K562 (cell line): ENCODE data around the gene COL13A1. TPM values are rescaled to one million over a fixed set of nuclear protein-coding genes. Genes with fewer than 3 reads are reported as not detected.

Experiments used
- ATAC-seq: fragments of 200-7000 bp; cut with Tn5 transposase; 3 replicates; pipeline ENCODE4 v1.9.1; 2020; ENCODE audit warnings: moderate library complexity
- BruUV-seq: library from RNA; stranded (reverse); fragments of 400-500 nt; replicated peaks from 2 replicates; lab custom pipeline; 2021; lab: Mats Ljungman, UMichigan
- CTCF ChIA-PET: fragments of 300-600 bp; formaldehyde crosslinking; extraction: SDS; loops from one replicate; lab custom pipeline; 2021; ENCODE audit warnings: low intra/inter-chr PET ratio; lab: Yijun Ruan, JAX
- POLR2A ChIA-PET: fragments of 300-600, 350-650 bp; sonication (Branson Sonifier 250); formaldehyde crosslinking; extraction: SDS; loops from one replicate; lab custom pipeline; 2021; ENCODE audit warnings: antibody characterized with exemption, inconsistent platforms; lab: Yijun Ruan, JAX
- DNase-seq, 4 experiments: peaks; one replicate each; pipeline versions ENCODE4 v3.0.0 to v3.0.0-alpha.2; 2011 to 2018; ENCODE audit warnings: low spot score in 3 of 4, mixed read lengths in 3 of 4; ENCODE audit errors: extremely low read depth in 1 of 4
- FAIRE-seq: peaks from 2 replicates; lab custom pipeline; 2011; peaks lifted over from hg19 to GRCh38; lab: Jason Lieb, UNC
- H2AFZ ChIP-seq: 2 replicates; pipeline ENCODE4 v1.6.0; 2011; ENCODE audit warnings: low read depth, low read length, control low read depth, inconsistent platforms
- H3K27ac ChIP-seq: fragments of 200-600 bp; 3 replicates; pipeline ENCODE4 v1.8.0; 2011; ENCODE audit warnings: low read depth, mild to moderate bottlenecking, control low read depth, inconsistent platforms, low read length, moderate library complexity, mixed read lengths; ENCODE audit errors: extremely low read depth
- H3K27me3 ChIP-seq, 2 experiments: fragments of 300-600 bp in 1 of 2; 2 replicates in 1 of 2; 3 replicates in 1 of 2; pipeline versions ENCODE4 v1.6.0 to v1.8.0; 2011; ENCODE audit warnings: inconsistent platforms in 2 of 2, low read length in 2 of 2, mild to moderate bottlenecking in 1 of 2, mixed read lengths in 1 of 2, moderate library complexity in 1 of 2; ENCODE audit not compliant: control insufficient read depth in 2 of 2, insufficient read depth in 2 of 2
- H3K36me3 ChIP-seq: fragments of 300-600 bp; 3 replicates; pipeline ENCODE4 v1.8.0; 2011; ENCODE audit warnings: mild to moderate bottlenecking, low read length, inconsistent platforms; ENCODE audit not compliant: control insufficient read depth, insufficient read depth
- H3K4me1 ChIP-seq, 2 experiments: fragments of 200-600 bp in 1 of 2; replicated peaks in 1 of 2; 2 replicates in 1 of 2; 3 replicates in 1 of 2; pipeline versions ENCODE4 v1.5.1 to v1.8.0; 2011; ENCODE audit warnings: inconsistent platforms in 2 of 2, low read length in 2 of 2, mild to moderate bottlenecking in 1 of 2, mixed read lengths in 1 of 2, moderate library complexity in 1 of 2; ENCODE audit not compliant: control insufficient read depth in 2 of 2, insufficient read depth in 2 of 2
- H3K4me2 ChIP-seq: 2 replicates; pipeline ENCODE4 v1.6.1; 2011; ENCODE audit warnings: low read length, control low read depth, inconsistent platforms, mixed read lengths; ENCODE audit not compliant: insufficient read depth
- H3K4me3 ChIP-seq: fragments of 200-600 bp; sonication (generic), shearing (Covaris generic); 2 replicates; pipeline ENCODE4 v1.5.1; 2016; ENCODE audit warnings: control low read depth, inconsistent platforms
- H3K79me2 ChIP-seq: fragments of 200-600 bp; 3 replicates; pipeline ENCODE4 v1.8.0; 2011; ENCODE audit warnings: low read length, inconsistent platforms; ENCODE audit not compliant: control insufficient read depth, insufficient read depth
- H3K9ac ChIP-seq, 2 experiments: 2 replicates each; pipeline versions ENCODE4 v1.6.0 to v1.6.1; 2011; ENCODE audit warnings: low read depth in 2 of 2, low read length in 2 of 2, control low read depth in 1 of 2, inconsistent platforms in 1 of 2, mild to moderate bottlenecking in 1 of 2, mixed read lengths in 1 of 2; ENCODE audit not compliant: insufficient read depth in 1 of 2
- H3K9me1 ChIP-seq: one replicate; pipeline ENCODE4 v1.6.0; 2011; ENCODE audit warnings: inconsistent platforms, mild to moderate bottlenecking, low read length, moderate library complexity; ENCODE audit not compliant: control insufficient read depth, insufficient read depth
- H3K9me3 ChIP-seq: replicated peaks from 2 replicates; pipeline ENCODE4 v1.5.1; 2011; ENCODE audit warnings: low read depth, low read length, inconsistent platforms; ENCODE audit not compliant: control insufficient read depth, insufficient read depth
- H4K20me1 ChIP-seq: replicated peaks from 2 replicates; pipeline ENCODE4 v1.6.1; 2011; ENCODE audit warnings: low read length, inconsistent platforms, mixed read lengths; ENCODE audit not compliant: control insufficient read depth, insufficient read depth
- BCL6 ChIP-seq: fragments of 250-450 bp; sonication (Bioruptor Pico); IDR thresholded peaks from 2 replicates; pipeline ENCODE4 v1.4.0; 2020
- C11orf30 ChIP-seq: fragments of 450-650 bp; IDR thresholded peaks from 2 replicates; pipeline ENCODE4 v1.6.1; 2016; ENCODE audit warnings: low read depth, mild to moderate bottlenecking
- CHAMP1 ChIP-seq: fragments of 450-650 bp; IDR thresholded peaks from 2 replicates; pipeline ENCODE4 v1.6.1; 2016; ENCODE audit warnings: mild to moderate bottlenecking
- CTCF ChIP-seq, 3 experiments: IDR thresholded peaks in 2 of 3; conservative IDR thresholded peaks in 1 of 3; 2 replicates each; pipeline ENCODE4 v1.5.1; 2011 to 2012; ENCODE audit warnings: low read length in 3 of 3, mild to moderate bottlenecking in 3 of 3, control low read depth in 2 of 3, improper control_type of control experiment in 1 of 3, inconsistent platforms in 1 of 3, low read depth in 1 of 3, mixed read lengths in 1 of 3, moderate library complexity in 1 of 3; ENCODE audit not compliant: insufficient read depth in 2 of 3
- DNMT1 ChIP-seq: fragments of 450-650 bp; IDR thresholded peaks from 2 replicates; pipeline ENCODE4 v1.6.1; 2016; ENCODE audit warnings: antibody characterized with exemption, mild to moderate bottlenecking
- E2F6 ChIP-seq, 2 experiments: IDR thresholded peaks; 2 replicates each; pipeline ENCODE4 v1.6.1; 2011; ENCODE audit warnings: borderline replicate concordance in 1 of 2, control low read depth in 1 of 2, low read depth in 1 of 2, low read length in 1 of 2, mild to moderate bottlenecking in 1 of 2, mixed read lengths in 1 of 2, moderate library complexity in 1 of 2; ENCODE audit not compliant: insufficient read depth in 1 of 2, insufficient read length in 1 of 2, poor library complexity in 1 of 2, severe bottlenecking in 1 of 2; ENCODE audit errors: extremely low read depth in 1 of 2
- HDGF ChIP-seq: fragments of 450-650 bp; IDR thresholded peaks from 2 replicates; pipeline ENCODE4 v1.6.1; 2016
- MCM3 ChIP-seq: fragments of 450-650 bp; IDR thresholded peaks from 2 replicates; pipeline ENCODE4 v1.6.1; 2016
- MNT ChIP-seq, 2 experiments: fragments of 450-650 bp; conservative IDR thresholded peaks; 2 replicates each; pipeline ENCODE4 v1.6.1; 2017; ENCODE audit warnings: mild to moderate bottlenecking in 2 of 2, moderate library complexity in 2 of 2
- POLR2AphosphoS2 ChIP-seq: IDR thresholded peaks from 2 replicates; pipeline ENCODE4 v1.6.1; 2012; ENCODE audit warnings: low read length, improper control_type of control experiment
- RB1 ChIP-seq: fragments of 450-650 bp; IDR thresholded peaks from 2 replicates; pipeline ENCODE4 v1.6.1; 2017; ENCODE audit warnings: low read depth, mild to moderate bottlenecking
- TAL1 ChIP-seq: fragments of 450-650 bp; IDR thresholded peaks from 2 replicates; pipeline ENCODE4 v1.6.1; 2016; ENCODE audit warnings: mild to moderate bottlenecking
- WGBS: fragments of 100-300 bp; shearing (Covaris generic); methylation state at CpG from one replicate; pipeline ENCODE4 v1.1.6; 2016; ENCODE audit warnings: low coverage, mixed read lengths; ENCODE audit not compliant: insufficient coverage; ENCODE audit errors: missing lambda C conversion rate; 5-methylcytosine and 5-hydroxymethylcytosine counted together
- in situ Hi-C: fragments of 300-500 bp; cut with MboI; formaldehyde crosslinking; loops from 4 replicates; pipeline ENCODE4 v1.15.0; 2018; ENCODE audit warnings: inconsistent platforms, mixed read lengths
- intact Hi-C: fragments of 100-400 bp; cut with micrococcal nuclease; formaldehyde crosslinking; loops from 2 replicates; pipeline ENCODE4 v1.14.2; 2022
- polyA plus RNA-seq, 8 experiments: library from polyadenylated mRNA; depleted of rRNA in 4 of 8; stranded (reverse) in 5 of 8; unstranded in 3 of 8; fragments of >200 nt; fragmentation: Nextera tagmentation in 2 of 8; fragmentation: Illumina TruSeq in 1 of 8; extraction: Ambion mirVana in 2 of 8; extraction: Trizol in 1 of 8; gene quantifications; 2 replicates each; pipeline versions ENCODE4 v1.2.1 to v1.2.3, GENCODE V29; 2011 to 2014; ENCODE audit warnings: inconsistent platforms in 1 of 8, missing spikeins in 1 of 8
- total RNA-seq, 7 experiments: library from RNA; depleted of rRNA in 6 of 7; stranded (reverse); fragments of >200 nt in 6 of 7; fragmentation: Illumina TruSeq in 2 of 7; extraction: Trizol in 2 of 7; gene quantifications; 2 replicates each; pipeline versions ENCODE4 v1.2.1 to v1.2.3, GENCODE V29; 2011 to 2021; ENCODE audit warnings: low replicate concordance in 1 of 7

The COL13A1 gene
- total and polyA plus RNA-seq, 9 of the 15 experiments (the other 6 are each of a cell fraction or from before 2014, with no cell fraction given): not detected

GRCh38 chr10:69916118-69916517 lies 114.4 kb downstream of the COL13A1 start (continued):
- no peak for TF ChIP-seq CHAMP1
- no peak for TF ChIP-seq C11orf30
- no peak for TF ChIP-seq TAL1
- no peak for TF ChIP-seq MCM3
- TF ChIP-seq BCL6 (CRISPR knock-in tag): no peak
- TF ChIP-seq RB1: no peak
- TF ChIP-seq POLR2AphosphoS2: no peak
- no peak for TF ChIP-seq MNT (conservative IDR thresholded peaks at IDR 0.05)
- TF ChIP-seq DNMT1: no peak
- TF ChIP-seq, all 486 proteins: peak for 0

- ATAC-seq: no peak
- in situ Hi-C loops: no loop called here
- peaks cover 3 to 45% of the 10 kb centered on the region in 2 experiments; a peak in 2 of 5 replicates for H3K27me3 ChIP-seq
- intact Hi-C loops: loop anchor here (10.0 kb wide), 2 partner anchors 223 to 393 kb away; no protein-coding TSS in a partner anchor
- H3K4me3 ChIP-seq: no peak overlapping the region
- H3K79me2 ChIP-seq: no peaks in the 10 kb centered on the region
- H2AFZ ChIP-seq: no peak overlapping the region
- TF ChIP-seq E2F6 (IDR thresholded peaks at IDR 0.05; ENCODE audit: borderline replicate concordance in 1 of 2, extremely low read depth in 1 of 2, insufficient read depth in 1 of 2, insufficient read length in 1 of 2, low read depth in 1 of 2, low read length in 1 of 2, poor library complexity in 1 of 2, severe bottlenecking in 1 of 2) (no peak), HDGF (no peak), CTCF (IDR thresholded peaks at IDR 0.05 in 2 of 3, conservative IDR thresholded peaks at IDR 0.05 in 1 of 3; ENCODE audit: insufficient read depth in 2 of 3, low read depth in 1 of 3, low read length in 3 of 3) (peak in 1 of 3 experiments; percentile 38; a peak in 2 of 6 replicates)
- DNase-seq: no peak
- H3K9me3 ChIP-seq: no peaks in the 10 kb centered on the region
- H3K4me2 ChIP-seq: no peak overlapping the region
- 0 out of 5 replicates have a peak, but pooled peaks cover 0 to 3% of the 10 kb centered on the region in 2 experiments for H3K4me1 ChIP-seq
- H4K20me1 ChIP-seq: peaks cover 24% of the 10 kb centered on the region
- FAIRE-seq: no peak
- CTCF ChIA-PET: no interaction called here
- H3K9ac ChIP-seq: no peak overlapping the region
- H3K27ac ChIP-seq: no peak overlapping the region
- WGBS: 1% methylated on average over 12 of the region's 12 CpGs
- H3K36me3 ChIP-seq: no peaks in the 10 kb centered on the region
- no peaks in the 10 kb centered on the region for H3K9me1 ChIP-seq
- BruUV-seq: no TSS peak
- POLR2A ChIA-PET: interaction anchor here (0.6 kb wide), 1 partner anchor 1821 kb away, joined by 3 read pairs; no protein-coding TSS in a partner anchor
Observed at GRCh38 chr10:69918036-69918435, 116.3 kb downstream of the COL13A1 start.
